Activated naive CD4-positive, alpha-beta T cell treated with anti-CD3 and anti-CD28 coated beads, Interleukin-2, amount 50 U/mL, for 16 hours (primary cell): ENCODE measurements around the gene PTAFR.
"Not testable (repeated sequence)": the region's sequence is repeated elsewhere in the genome, so short reads cannot be mapped to it uniquely, and the experiment has no call there.

Experiments used
- DNase-seq: peaks from one replicate; pipeline ENCODE4 v3.0.0-alpha.2; 2020

The PTAFR gene

GRCh38 chr1:28143496-28144202, 32.8 kb downstream of the PTAFR start:
- DNase-seq = no peak

GRCh38 chr1:28141685-28142084, 34.8 kb downstream of the PTAFR start:
- no peak for DNase-seq

GRCh38 chr1:28139866-28140265, 36.6 kb downstream of the PTAFR start:
- not testable (repeated sequence) for DNase-seq

- no peak for DNase-seq
Measured at GRCh38 chr1:28139025-28139712, 37.3 kb downstream of the PTAFR start.

GRCh38 chr1:28136922-28137613, 39.4 kb downstream of the PTAFR start:
- DNase-seq = no peak

GRCh38 chr1:28136169-28136921, 40.1 kb downstream of the PTAFR start:
- DNase-seq = no peak

- no peak for DNase-seq
Measured at GRCh38 chr1:28135371-28136168, 40.9 kb downstream of the PTAFR start.

GRCh38 chr1:28134651-28135207, 41.8 kb downstream of the PTAFR start:
- DNase-seq = no peak

- DNase-seq = no peak
Measured at GRCh38 chr1:28132171-28133167, 44.0 kb downstream of the PTAFR start.

- DNase-seq = no peak
Measured at GRCh38 chr1:28130901-28131300, 45.6 kb downstream of the PTAFR start.

GRCh38 chr1:28129150-28129549, 47.3 kb downstream of the PTAFR start:
- DNase-seq = no peak

GRCh38 chr1:28127617-28128257, 48.8 kb downstream of the PTAFR start:
- DNase-seq = no peak

GRCh38 chr1:28126783-28127490, 49.6 kb downstream of the PTAFR start:
- DNase-seq = no peak

GRCh38 chr1:28126212-28126611, 50.3 kb downstream of the PTAFR start:
- no peak for DNase-seq

- no peak for DNase-seq
Measured at GRCh38 chr1:28123461-28123961, 53.0 kb downstream of the PTAFR start.

GRCh38 chr1:28122183-28122582, 54.3 kb downstream of the PTAFR start:
- DNase-seq = no peak

- no peak for DNase-seq
Measured at GRCh38 chr1:28119556-28119955, 56.9 kb downstream of the PTAFR start.

- DNase-seq = no peak
Measured at GRCh38 chr1:28118640-28119307, 57.7 kb downstream of the PTAFR start.

- peak; percentile 36 for DNase-seq
Measured at GRCh38 chr1:28115267-28115666, 61.2 kb downstream of the PTAFR start.
